ENCODE measurements around the gene KCNH5. TPM values are rescaled to one million over a fixed set of nuclear protein-coding genes. Genes with fewer than 3 reads are reported as not detected.

Gene KCNH5
- total RNA-seq, 2 donors from 2014 or later, result 0.06 TPM; not detected in 1

DNA sequence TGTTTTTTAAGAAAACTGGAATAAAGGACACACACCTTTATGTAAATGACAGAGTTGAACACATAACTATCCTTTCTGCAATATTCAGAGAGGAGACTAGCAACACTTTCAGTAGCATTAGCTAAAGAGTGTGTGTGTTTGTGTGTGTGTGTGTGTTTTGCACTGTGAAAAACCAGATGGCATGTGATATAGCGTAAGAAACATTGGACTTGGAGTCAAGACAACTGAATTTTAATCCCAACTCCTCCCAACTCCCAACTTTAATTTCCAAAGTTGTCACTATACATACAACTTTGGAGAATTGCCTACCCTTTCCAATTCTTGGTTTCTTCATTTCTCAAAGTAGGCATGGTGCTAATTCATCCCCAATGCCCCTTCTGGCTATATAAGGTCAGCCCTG is 347.8 kb downstream of the KCNH5 start:
- intact Hi-C loops (cut with DNase I, micrococcal nuclease), result no loop called here
- DNase-seq (no peak), ATAC-seq (no peak)

DNA sequence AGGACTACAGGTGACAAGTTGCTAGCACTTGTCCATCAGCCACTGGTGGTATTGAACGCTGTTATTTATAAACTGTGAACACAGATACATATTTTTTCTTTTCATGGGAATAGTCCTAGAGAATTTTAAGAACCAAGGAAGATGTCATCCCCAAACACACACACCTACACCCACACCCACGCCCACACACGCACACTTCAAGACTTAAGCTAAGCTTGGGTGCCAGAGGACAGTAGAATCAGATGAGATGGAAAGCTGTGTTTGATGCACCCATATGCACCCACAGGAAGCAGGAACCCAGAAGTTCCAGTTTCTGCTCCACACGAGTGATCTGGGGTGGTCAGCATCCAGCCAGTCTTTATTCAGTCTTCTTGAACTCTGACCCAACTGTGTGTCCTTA is 348.3 kb downstream of the KCNH5 start:
- no peak for DNase-seq
- no peak for ATAC-seq
- intact Hi-C loops (cut with DNase I, micrococcal nuclease), result no loop called here

- no peak for ATAC-seq
- no peak for DNase-seq
- intact Hi-C loops (cut with DNase I, micrococcal nuclease), result no loop called here
These were observed 348.8 kb downstream of the KCNH5 start for GRCh38 chr14:62696331-62696924.

- intact Hi-C loops (cut with DNase I, micrococcal nuclease), result no loop called here
- DNase-seq (no peak), ATAC-seq (no peak)
These were observed 351.2 kb downstream of the KCNH5 start for GRCh38 chr14:62694075-62694474.

DNA sequence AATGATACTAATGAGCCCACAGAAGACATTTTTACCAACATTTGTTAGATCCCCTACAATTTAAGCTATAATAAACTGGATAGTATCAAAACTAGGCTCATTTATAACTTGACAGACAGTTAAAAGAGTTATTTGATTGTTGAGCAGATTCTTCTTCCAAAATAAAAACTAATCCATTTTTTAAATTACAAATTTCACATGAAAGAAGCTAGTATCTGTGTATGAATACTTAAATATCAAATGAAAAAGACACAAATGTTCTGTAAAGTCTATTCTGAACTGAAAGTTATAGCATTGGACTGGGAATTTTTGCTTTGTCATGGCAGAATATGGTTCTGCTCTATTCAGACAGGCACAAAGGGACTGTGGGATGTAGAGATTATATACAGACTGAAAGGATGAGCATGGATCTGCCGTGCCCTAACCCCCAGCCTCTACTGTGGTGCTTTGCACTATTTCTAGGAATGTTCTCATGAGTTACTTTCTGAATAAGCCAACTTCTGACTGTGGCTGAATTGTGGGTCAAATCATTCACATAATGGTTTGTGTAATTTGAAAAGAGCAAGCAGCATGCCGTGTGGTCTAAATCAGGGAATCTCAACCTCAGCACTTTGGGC is 352.7 kb downstream of the KCNH5 start:
- intact Hi-C loops (cut with DNase I, micrococcal nuclease), result no loop called here
- no peak for DNase-seq
- no peak for ATAC-seq

- DNase-seq, result no peak
- intact Hi-C loops (cut with DNase I, micrococcal nuclease), result no loop called here
- ATAC-seq, result no peak
These were observed 353.4 kb downstream of the KCNH5 start for GRCh38 chr14:62691647-62692489.

- ATAC-seq, result no peak
- DNase-seq, result no peak
- intact Hi-C loops (cut with DNase I, micrococcal nuclease), result no loop called here
These were observed 355.5 kb downstream of the KCNH5 start for GRCh38 chr14:62689733-62690132.

GRCh38 chr14:62687818-62688217 is 357.4 kb downstream of the KCNH5 start:
- ATAC-seq (no peak), DNase-seq (no peak)
- intact Hi-C loops (cut with DNase I, micrococcal nuclease), result no loop called here

- intact Hi-C loops (cut with DNase I, micrococcal nuclease), result no loop called here
- DNase-seq (no peak), ATAC-seq (no peak)
These were observed 360.9 kb downstream of the KCNH5 start for GRCh38 chr14:62684376-62684775.

DNA sequence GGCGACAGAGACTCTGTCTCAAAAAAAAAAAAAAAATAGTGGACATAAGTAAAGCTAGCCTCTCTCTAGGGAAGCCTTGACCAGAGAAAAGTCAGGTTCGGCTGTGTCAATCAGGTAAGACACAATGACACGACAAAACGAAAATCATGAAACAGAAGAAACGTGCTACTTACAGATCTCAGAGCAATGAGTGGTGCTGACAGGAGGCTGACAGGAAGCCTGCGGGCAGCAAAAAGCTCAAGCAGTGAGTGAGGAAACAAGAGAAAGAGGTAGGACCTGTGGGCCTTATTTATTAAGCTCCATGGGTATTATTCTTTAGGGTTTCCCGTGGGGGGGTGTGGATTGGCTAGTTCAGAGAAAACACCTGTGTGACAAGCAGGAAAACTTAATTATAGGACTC is 363.1 kb downstream of the KCNH5 start:
- DNase-seq, result no peak

DNA sequence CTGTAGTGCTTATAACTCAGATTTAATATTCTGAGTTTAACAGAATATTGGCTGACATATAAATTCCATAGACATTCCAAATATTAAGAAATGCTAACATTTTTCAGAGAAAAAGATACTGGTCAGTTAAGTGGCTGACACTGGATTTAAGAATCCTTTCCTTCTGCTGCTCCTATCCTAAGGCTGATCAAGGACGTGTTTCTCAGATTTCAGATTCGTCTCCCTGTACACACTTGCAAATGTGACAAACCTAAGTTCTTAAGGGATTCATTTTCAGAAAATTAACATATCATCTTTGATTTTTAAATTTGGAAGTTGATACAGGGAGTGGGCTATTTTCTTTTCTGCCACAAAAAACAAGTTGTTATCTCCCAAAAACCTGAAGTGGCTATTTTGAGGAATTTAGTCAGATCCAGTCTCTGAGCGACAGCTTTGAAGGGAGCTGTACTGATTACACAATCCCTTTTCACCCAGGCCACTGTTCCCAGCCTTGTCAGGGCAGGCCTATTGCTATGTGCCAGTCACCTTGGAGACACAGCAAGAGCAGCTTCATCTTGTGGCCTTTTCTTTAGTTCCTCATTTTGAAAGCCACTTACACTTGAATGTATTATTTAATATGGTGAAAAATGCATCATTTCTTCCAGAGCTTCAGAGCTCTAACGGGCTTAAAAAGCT is 370.6 kb downstream of the KCNH5 start:
- DNase-seq (no peak), ATAC-seq (no peak)
- intact Hi-C loops (cut with DNase I, micrococcal nuclease), result no loop called here

More for the DNA sequence above, 363.1 kb downstream of the KCNH5 start:
- intact Hi-C loops (cut with DNase I, micrococcal nuclease), result no loop called here
- ATAC-seq, result no peak

- ATAC-seq (no peak), DNase-seq (no peak)
- intact Hi-C loops (cut with DNase I, micrococcal nuclease), result no loop called here
These were observed 372.1 kb downstream of the KCNH5 start for GRCh38 chr14:62673014-62673755.

DNA sequence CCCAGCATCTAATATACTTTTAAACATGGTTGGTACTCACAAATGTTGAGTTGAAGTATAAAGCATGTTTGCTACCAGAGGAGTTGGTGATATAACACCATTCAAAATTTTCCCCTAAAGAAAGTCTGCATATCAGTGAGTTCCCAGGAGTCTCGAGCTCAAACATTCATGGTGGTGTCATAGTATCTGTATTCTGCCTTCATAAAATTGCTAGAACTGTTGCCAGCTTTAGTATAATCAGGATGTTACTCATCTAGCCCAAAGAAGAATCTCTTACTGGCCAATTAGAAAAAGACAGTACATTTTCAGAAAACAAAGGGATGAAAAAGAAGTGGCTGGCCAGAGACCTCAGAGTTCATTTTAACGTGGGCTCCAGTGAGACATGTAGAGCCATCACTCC is 374.7 kb downstream of the KCNH5 start:
- DNase-seq (no peak), ATAC-seq (no peak)
- intact Hi-C loops (cut with DNase I, micrococcal nuclease), result no loop called here

DNA sequence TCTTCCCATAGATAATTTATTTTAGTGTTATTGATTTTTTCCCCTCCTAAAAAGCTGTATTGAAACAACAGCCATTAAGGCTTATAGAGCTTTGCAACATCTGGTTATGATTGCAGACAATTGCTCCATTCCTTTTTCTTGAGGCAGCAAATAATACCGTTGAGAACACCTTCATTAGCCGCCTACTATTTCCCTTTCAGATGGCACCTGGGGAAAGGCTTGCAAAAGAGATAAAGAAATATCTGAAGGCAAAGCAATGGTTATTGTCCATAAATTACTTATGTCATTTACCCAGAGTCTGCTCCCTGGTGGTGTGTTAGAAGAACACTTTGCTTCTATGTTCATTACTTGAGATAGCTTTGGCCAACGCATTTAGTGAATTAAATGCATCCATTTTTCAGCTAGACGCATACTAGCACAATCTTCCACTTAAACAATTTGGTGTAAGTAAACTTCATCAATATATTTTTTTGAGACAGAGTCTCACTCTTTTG is 377.8 kb downstream of the KCNH5 start:
- intact Hi-C loops (cut with DNase I, micrococcal nuclease), result no loop called here
- no peak for ATAC-seq
- no peak for DNase-seq

GRCh38 chr14:62665286-62665685 is 380.0 kb downstream of the KCNH5 start:
- ATAC-seq (no peak), DNase-seq (no peak)

GRCh38 chr14:62663456-62663821 is 381.8 kb downstream of the KCNH5 start:
- intact Hi-C loops (cut with DNase I, micrococcal nuclease), result no loop called here
- ATAC-seq, result no peak
- DNase-seq, result no peak

More at GRCh38 chr14:62665286-62665685, 380.0 kb downstream of the KCNH5 start:
- intact Hi-C loops (cut with DNase I, micrococcal nuclease), result no loop called here

- no peak for ATAC-seq
- intact Hi-C loops (cut with DNase I, micrococcal nuclease), result no loop called here
- DNase-seq, result no peak
These were observed 382.3 kb downstream of the KCNH5 start for GRCh38 chr14:62662811-62663455.

GRCh38 chr14:62661818-62662217 is 383.4 kb downstream of the KCNH5 start:
- DNase-seq (no peak), ATAC-seq (no peak)
- intact Hi-C loops (cut with DNase I, micrococcal nuclease), result no loop called here

Measured in left colon (tissue), 2 donors.